Colonic mucosa (tissue), 4 donors: ENCODE data around the gene IL26. TPM values are rescaled to one million over a fixed set of nuclear protein-coding genes. Genes with fewer than 3 reads are reported as not detected.

Experiments
- DNase-seq: peaks from one replicate; pipeline ENCODE4 v3.0.0-alpha.2; 2020
- H3K27ac ChIP-seq: fragments of 200-600 bp; one replicate; pipeline ENCODE4 v1.8.0; 2021
- H3K27me3 ChIP-seq: fragments of 200-600 bp; one replicate; pipeline ENCODE4 v1.8.0; 2021
- H3K36me3 ChIP-seq: fragments of 200-600 bp; one replicate; pipeline ENCODE4 v1.8.0; 2021
- H3K4me1 ChIP-seq: fragments of 200-600 bp; one replicate; pipeline ENCODE4 v1.8.0; 2021; ENCODE audit warnings: mild to moderate bottlenecking
- H3K4me3 ChIP-seq: fragments of 200-600 bp; one replicate; pipeline ENCODE4 v1.8.0; 2021
- H3K9ac ChIP-seq, 2 donors: one replicate each; pipeline ENCODE4 v1.7.0; 2013; ENCODE audit warnings: control low read depth in 2 of 2, low read depth in 2 of 2, low read length in 2 of 2
- H3K9me3 ChIP-seq: fragments of 200-600 bp; one replicate; pipeline ENCODE4 v1.8.0; 2021
- CTCF ChIP-seq: fragments of 200-600 bp; IDR thresholded peaks from one replicate; pipeline ENCODE4 v1.8.0; 2022; ENCODE audit warnings: antibody characterized with exemption, mild to moderate bottlenecking
- intact Hi-C: fragments of 100-400 bp; cut with DNase I; formaldehyde crosslinking; loops from one replicate; pipeline ENCODE4 v1.14.1; 2022
- total RNA-seq, 2 donors: library from RNA; stranded (reverse); fragmentation: NEBNext Ultra II Directional in 1 of 2; extraction: Animal tissue kit (Norgen Biotek cat#: 25700) in 1 of 2; gene quantifications; one replicate each; pipeline ENCODE4 v1.2.1, GENCODE V29; 2021
- donor health status: healthy.
- donor health status: DM: no; HTN: no; CAD: no.
- donor health status: DM: no; HTN: no; CAD: no.

IL26 gene
- total RNA-seq, 2 donors from 2014 or later: not detected

GRCh38 chr12:68203460-68203875 lies 22.1 kb downstream of the IL26 start:
- intact Hi-C loops: no loop called here
- DNase-seq: no peak
- H3K27me3 ChIP-seq: no peaks in the 10 kb centered on the region
- no peaks in the 10 kb centered on the region for H3K9me3 ChIP-seq
- no peak overlapping the region for H3K9ac ChIP-seq
- no peak overlapping the region for H3K4me3 ChIP-seq
- H3K27ac ChIP-seq: no peak overlapping the region
- no peaks in the 10 kb centered on the region for H3K4me1 ChIP-seq
- TF ChIP-seq CTCF: no peak
- no peaks in the 10 kb centered on the region for H3K36me3 ChIP-seq

GRCh38 chr12:68200854-68201253 lies 24.8 kb downstream of the IL26 start:
- DNase-seq: no peak
- no peak overlapping the region for H3K27ac ChIP-seq
- no peak overlapping the region for H3K4me3 ChIP-seq
- no peaks in the 10 kb centered on the region for H3K9me3 ChIP-seq
- no peaks in the 10 kb centered on the region for H3K27me3 ChIP-seq
- intact Hi-C loops: no loop called here
- TF ChIP-seq CTCF: no peak
- no peak overlapping the region for H3K9ac ChIP-seq
- no peaks in the 10 kb centered on the region for H3K4me1 ChIP-seq
- no peaks in the 10 kb centered on the region for H3K36me3 ChIP-seq

GRCh38 chr12:68199127-68199526 lies 26.5 kb downstream of the IL26 start:
- Histone ChIP-seq H3K4me1 (no peaks in the 10 kb centered on the region), H3K4me3 (no peak overlapping the region), H3K27ac (no peak overlapping the region), H3K36me3 (no peaks in the 10 kb centered on the region), H3K27me3 (no peaks in the 10 kb centered on the region), H3K9me3 (no peaks in the 10 kb centered on the region), H3K9ac (no peak overlapping the region)
- intact Hi-C loops: no loop called here
- DNase-seq: no peak
- no peak for TF ChIP-seq CTCF

- no peak for DNase-seq
- H3K27me3 ChIP-seq: no peaks in the 10 kb centered on the region
- intact Hi-C loops: no loop called here
- H3K4me3 ChIP-seq: no peak overlapping the region
- H3K27ac ChIP-seq: no peak overlapping the region
- no peaks in the 10 kb centered on the region for H3K4me1 ChIP-seq
- no peaks in the 10 kb centered on the region for H3K9me3 ChIP-seq
- no peaks in the 10 kb centered on the region for H3K36me3 ChIP-seq
- H3K9ac ChIP-seq: no peak overlapping the region
- TF ChIP-seq CTCF: no peak
Measured at GRCh38 chr12:68198507-68199086, 27.0 kb downstream of the IL26 start.

GRCh38 chr12:68190301-68190700 lies 35.3 kb downstream of the IL26 start:
- no peak overlapping the region for H3K27ac ChIP-seq
- no peak for TF ChIP-seq CTCF
- H3K27me3 ChIP-seq: no peaks in the 10 kb centered on the region
- no peaks in the 10 kb centered on the region for H3K4me1 ChIP-seq
- no peaks in the 10 kb centered on the region for H3K9me3 ChIP-seq
- no peak overlapping the region for H3K4me3 ChIP-seq
- no peak for DNase-seq
- intact Hi-C loops: no loop called here
- no peak overlapping the region for H3K9ac ChIP-seq
- H3K36me3 ChIP-seq: no peaks in the 10 kb centered on the region
